DND-41 (cell line): ENCODE measurements around the gene CDYL2.

Experiments used
- ATAC-seq: fragments of 200-7000 bp; cut with Tn5 transposase; 3 replicates; pipeline ENCODE4 v1.9.1; 2021; ENCODE audit warnings: low read depth; ENCODE audit not compliant: insufficient read depth
- DNase-seq: peaks from one replicate; pipeline ENCODE4 v3.0.0-alpha.2; 2020
- H2AFZ ChIP-seq: 2 replicates; pipeline ENCODE4 v1.6.0; 2012; ENCODE audit warnings: low read depth, low read length
- H3K27ac ChIP-seq: 2 replicates; pipeline ENCODE4 v1.5.1; 2012; ENCODE audit warnings: low read length, inconsistent platforms
- H3K27me3 ChIP-seq: fragments of 200-600 bp; sonication (generic); 2 replicates; pipeline ENCODE4 v1.6.0; 2012; ENCODE audit warnings: low read length, mild to moderate bottlenecking, inconsistent platforms; ENCODE audit not compliant: insufficient read depth, poor library complexity
- H3K36me3 ChIP-seq: 2 replicates; pipeline ENCODE4 v1.5.1; 2012; ENCODE audit warnings: low read length, inconsistent platforms; ENCODE audit not compliant: insufficient read depth
- H3K4me1 ChIP-seq: 2 replicates; pipeline ENCODE4 v1.5.1; 2012; ENCODE audit warnings: mild to moderate bottlenecking, low read length; ENCODE audit not compliant: insufficient read depth
- H3K4me2 ChIP-seq: 2 replicates; pipeline ENCODE4 v1.6.0; 2012; ENCODE audit warnings: mild to moderate bottlenecking, moderate library complexity, low read length, inconsistent platforms; ENCODE audit not compliant: insufficient read depth
- H3K4me3 ChIP-seq, 2 experiments: fragments of 200-600 bp in 1 of 2; shearing (Covaris generic) in 1 of 2; 2 replicates each; pipeline ENCODE4 v1.5.1; 2012 to 2016; ENCODE audit warnings: inconsistent platforms in 2 of 2, low read length in 2 of 2, mild to moderate bottlenecking in 2 of 2, low read depth in 1 of 2, moderate library complexity in 1 of 2
- H3K79me2 ChIP-seq: 2 replicates; pipeline ENCODE4 v1.6.0; 2012; ENCODE audit warnings: low read length, inconsistent platforms; ENCODE audit not compliant: insufficient read depth
- H3K9ac ChIP-seq: 2 replicates; pipeline ENCODE4 v1.6.0; 2012; ENCODE audit warnings: low read depth, mild to moderate bottlenecking, inconsistent platforms, low read length, moderate library complexity
- H3K9me3 ChIP-seq: 2 replicates; pipeline ENCODE4 v1.5.1; 2012; ENCODE audit warnings: low read length, moderate library complexity, mild to moderate bottlenecking, inconsistent platforms; ENCODE audit not compliant: insufficient read depth, severe bottlenecking
- H4K20me1 ChIP-seq: 2 replicates; pipeline ENCODE4 v1.6.0; 2012; ENCODE audit warnings: low read length; ENCODE audit not compliant: insufficient read depth
- EZH2 ChIP-seq: IDR thresholded peaks from 3 replicates; pipeline ENCODE4 v1.6.1; 2012; ENCODE audit warnings: borderline replicate concordance, low read depth, mild to moderate bottlenecking, moderate library complexity, low read length, inconsistent platforms; ENCODE audit not compliant: severe bottlenecking
- TF ChIP-seq, protein P1 (sequence below): IDR thresholded peaks from 2 replicates; pipeline ENCODE4 v1.5.1; 2012; ENCODE audit warnings: borderline replicate concordance, low read length, moderate library complexity, mild to moderate bottlenecking; ENCODE audit not compliant: poor library complexity, severe bottlenecking; ENCODE audit errors: extremely low read depth

The CDYL2 gene

DNA sequence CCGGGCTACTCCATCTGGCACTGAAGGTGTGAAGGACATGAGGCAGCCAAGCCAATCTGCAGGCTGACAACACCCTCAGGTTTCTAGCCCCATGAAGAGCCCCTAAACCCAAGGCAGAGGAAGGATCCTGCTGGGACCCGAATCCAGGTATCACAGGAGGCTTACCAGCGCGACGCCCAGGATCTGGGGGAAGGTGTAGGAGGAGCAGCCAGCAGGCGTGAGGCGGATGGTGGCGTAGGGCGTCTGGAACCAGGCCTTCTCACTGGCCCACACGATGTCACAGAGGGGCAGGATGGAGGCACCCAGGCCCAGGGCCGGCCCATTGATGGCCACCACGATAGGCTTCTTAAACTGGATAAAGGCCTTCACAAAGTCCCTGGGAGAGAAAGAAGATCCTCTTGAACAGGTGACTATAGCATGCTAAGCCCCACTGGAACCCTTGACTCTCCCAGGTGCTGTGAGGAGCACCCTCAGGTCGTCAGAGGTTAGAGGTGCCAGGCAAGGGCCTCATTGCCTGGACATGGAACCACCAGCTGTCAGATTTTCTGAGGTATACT lies 191.9 kb downstream of the CDYL2 start:
- H3K9ac ChIP-seq = no peak overlapping the region
- no peak for DNase-seq
- no peak overlapping the region for H3K27ac ChIP-seq
- no peaks in the 10 kb centered on the region for H3K79me2 ChIP-seq
- TF ChIP-seq, protein P1, sequence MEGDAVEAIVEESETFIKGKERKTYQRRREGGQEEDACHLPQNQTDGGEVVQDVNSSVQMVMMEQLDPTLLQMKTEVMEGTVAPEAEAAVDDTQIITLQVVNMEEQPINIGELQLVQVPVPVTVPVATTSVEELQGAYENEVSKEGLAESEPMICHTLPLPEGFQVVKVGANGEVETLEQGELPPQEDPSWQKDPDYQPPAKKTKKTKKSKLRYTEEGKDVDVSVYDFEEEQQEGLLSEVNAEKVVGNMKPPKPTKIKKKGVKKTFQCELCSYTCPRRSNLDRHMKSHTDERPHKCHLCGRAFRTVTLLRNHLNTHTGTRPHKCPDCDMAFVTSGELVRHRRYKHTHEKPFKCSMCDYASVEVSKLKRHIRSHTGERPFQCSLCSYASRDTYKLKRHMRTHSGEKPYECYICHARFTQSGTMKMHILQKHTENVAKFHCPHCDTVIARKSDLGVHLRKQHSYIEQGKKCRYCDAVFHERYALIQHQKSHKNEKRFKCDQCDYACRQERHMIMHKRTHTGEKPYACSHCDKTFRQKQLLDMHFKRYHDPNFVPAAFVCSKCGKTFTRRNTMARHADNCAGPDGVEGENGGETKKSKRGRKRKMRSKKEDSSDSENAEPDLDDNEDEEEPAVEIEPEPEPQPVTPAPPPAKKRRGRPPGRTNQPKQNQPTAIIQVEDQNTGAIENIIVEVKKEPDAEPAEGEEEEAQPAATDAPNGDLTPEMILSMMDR = no peak
- no peak for TF ChIP-seq EZH2
- no peaks in the 10 kb centered on the region for H3K27me3 ChIP-seq
- no peaks in the 10 kb centered on the region for H3K4me1 ChIP-seq
- no peak overlapping the region for H3K4me3 ChIP-seq
- no peak for ATAC-seq
- H3K4me2 ChIP-seq = no peak overlapping the region
- no peak overlapping the region for H2AFZ ChIP-seq
- no peaks in the 10 kb centered on the region for H4K20me1 ChIP-seq
- no peaks in the 10 kb centered on the region for H3K9me3 ChIP-seq
- H3K36me3 ChIP-seq = no peaks in the 10 kb centered on the region

DNA sequence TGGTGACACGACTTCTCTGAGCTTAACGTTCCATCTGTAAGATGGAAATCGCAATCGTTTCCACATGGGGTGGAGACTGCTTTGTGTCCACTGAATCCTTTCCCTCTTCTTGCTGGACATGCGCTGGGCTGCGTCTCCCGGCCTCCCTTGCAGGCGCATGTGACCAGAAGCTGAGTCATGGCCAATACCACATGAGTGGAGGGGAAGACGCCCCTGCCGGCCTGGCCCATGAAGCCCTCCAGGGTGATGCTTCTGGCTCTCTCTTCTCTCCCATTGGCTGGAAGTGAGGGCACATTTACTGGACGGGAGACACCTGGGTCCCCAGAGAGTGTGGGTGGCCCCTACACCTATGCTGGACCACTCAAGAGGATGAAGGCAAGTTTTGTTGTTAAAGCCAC lies 192.5 kb downstream of the CDYL2 start:
- H3K9me3 ChIP-seq = no peaks in the 10 kb centered on the region
- H2AFZ ChIP-seq = no peak overlapping the region
- no peak overlapping the region for H3K27ac ChIP-seq
- no peak overlapping the region for H3K4me3 ChIP-seq
- H3K27me3 ChIP-seq = no peaks in the 10 kb centered on the region
- DNase-seq (no peak), ATAC-seq (no peak)
- H3K4me1 ChIP-seq = no peaks in the 10 kb centered on the region
- H3K36me3 ChIP-seq = no peaks in the 10 kb centered on the region
- H4K20me1 ChIP-seq = no peaks in the 10 kb centered on the region
- no peak overlapping the region for H3K9ac ChIP-seq
- no peak overlapping the region for H3K4me2 ChIP-seq
- H3K79me2 ChIP-seq = no peaks in the 10 kb centered on the region
- TF ChIP-seq, protein P1 = no peak

DNA sequence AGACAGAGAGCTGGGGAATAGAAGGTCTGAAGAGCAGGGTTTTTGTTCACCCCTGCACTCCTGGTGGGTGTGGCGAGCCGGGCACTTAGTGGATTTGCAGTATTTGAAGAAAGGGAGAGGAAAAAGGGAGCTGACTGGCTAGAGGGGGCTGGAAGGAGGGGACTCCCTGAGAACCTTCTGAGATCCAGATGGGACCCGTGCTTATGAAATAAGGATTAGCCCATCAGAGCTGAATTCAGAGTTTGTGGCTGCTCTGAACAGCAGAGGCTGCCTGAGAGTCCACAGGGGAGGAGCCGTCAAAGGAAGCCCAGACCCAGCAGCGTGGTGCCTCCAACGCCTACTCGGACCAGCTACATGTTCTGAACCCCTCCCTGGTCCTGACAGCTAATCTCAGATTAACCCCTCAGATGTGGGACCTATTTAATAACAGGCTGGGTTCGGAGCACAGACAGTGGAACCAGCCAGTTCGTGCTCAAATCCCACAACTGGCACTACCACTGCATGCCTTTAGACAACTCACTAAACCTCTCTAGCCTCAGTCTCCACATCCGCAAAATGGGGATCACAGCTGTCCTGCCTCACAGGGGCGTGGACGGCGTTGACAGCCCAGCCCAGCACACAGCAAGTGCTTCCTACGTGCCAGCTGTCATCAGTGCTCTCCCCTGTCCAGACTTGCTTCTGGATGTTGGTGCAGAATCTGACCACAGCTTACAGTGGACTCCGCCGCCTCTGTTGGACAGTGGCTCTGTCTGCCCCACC lies 193.0 kb downstream of the CDYL2 start:
- Histone ChIP-seq H3K27ac (no peak overlapping the region), H3K36me3 (no peaks in the 10 kb centered on the region), H4K20me1 (no peaks in the 10 kb centered on the region), H2AFZ (no peak overlapping the region), H3K4me3 (no peak overlapping the region), H3K9ac (no peak overlapping the region), H3K4me2 (no peak overlapping the region), H3K4me1 (no peaks in the 10 kb centered on the region), H3K9me3 (no peaks in the 10 kb centered on the region), H3K79me2 (no peaks in the 10 kb centered on the region), H3K27me3 (no peaks in the 10 kb centered on the region)
- TF ChIP-seq, protein P1 = no peak
- no peak for TF ChIP-seq EZH2
- no peak for DNase-seq
- ATAC-seq = no peak
